ENCODE measurements around the gene MRPS26. TPM values are rescaled to one million over a fixed set of nuclear protein-coding genes. Genes with fewer than 3 reads are reported as not detected.
"Not testable (repeated sequence)": the region's sequence is repeated elsewhere in the genome, so short reads cannot be mapped to it uniquely, and the experiment has no call there.

Gene MRPS26
- total RNA-seq, 2 donors from 2014 or later: 100 to 155 TPM

GRCh38 chr20:3071610-3072529 lies 26.0 kb downstream of the MRPS26 start, which contains the start of gene OXT:
OXT (plus strand) TSS chr20:3071620; CDS start chr20:3071656, 36 bp downstream.
- no peaks in the 10 kb centered on the region for H3K9me3 Mint-ChIP-seq
- no peaks in the 10 kb centered on the region for H3K27me3 Mint-ChIP-seq (ENCODE audit: low read depth)
- H3K27ac Mint-ChIP-seq: peak within 1 kb of the TSS; percentile 77
- peaks cover 30% of the 10 kb centered on the region for H3K4me1 Mint-ChIP-seq (ENCODE audit: low read depth)
- peak within 1 kb of the TSS; percentile 82 to 83 for H3K4me3 Mint-ChIP-seq
- H3K36me3 Mint-ChIP-seq (ENCODE audit: insufficient read depth in 2 of 2): peaks cover 0 to 2% of the 10 kb centered on the region in 2 donors
- ATAC-seq (replicated peaks in 1 of 2) (peak; percentile 77 to 87), DNase-seq (peak; percentile 69 to 74)

- peaks cover 3% of the 10 kb centered on the region for H3K27me3 Mint-ChIP-seq (ENCODE audit: low read depth)
- H3K27ac Mint-ChIP-seq: no peak overlapping the region
These were observed 26.8 kb downstream of the MRPS26 start for GRCh38 chr20:3072530-3073250.

DNA sequence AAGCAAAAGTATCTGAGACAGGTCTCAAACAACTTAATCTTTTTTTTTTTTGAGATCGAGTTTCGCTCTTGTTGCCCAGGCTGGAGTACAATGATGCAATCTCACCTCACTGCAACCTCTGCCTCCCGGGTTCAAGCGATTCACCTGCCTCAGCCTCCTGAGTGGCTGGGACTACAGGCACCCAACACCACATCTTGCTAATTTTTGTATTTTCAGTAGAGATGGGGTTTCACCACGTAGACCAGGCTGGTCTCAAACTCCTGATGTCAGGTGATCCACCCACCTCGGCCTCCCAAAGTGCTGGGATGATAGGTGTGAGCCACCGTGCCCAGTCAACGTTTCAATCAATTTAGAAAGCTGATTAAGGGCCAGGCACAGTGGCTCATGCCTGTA lies 27.4 kb downstream of the MRPS26 start:
- not testable (repeated sequence) for H3K27me3 Mint-ChIP-seq (ENCODE audit: low read depth); H3K36me3 Mint-ChIP-seq (ENCODE audit: insufficient read depth in 2 of 2); H3K27ac Mint-ChIP-seq; H3K9me3 Mint-ChIP-seq
- Mint-ChIP-seq H3K4me3 (peak overlapping the region; percentile 82 to 83), H3K4me1 (ENCODE audit: low read depth) (peaks cover 41% of the 10 kb centered on the region)
- DNase-seq (peak; percentile 24 to 40), ATAC-seq (replicated peaks in 1 of 2) (peak; percentile 11 to 34)

More at GRCh38 chr20:3072530-3073250, 26.8 kb downstream of the MRPS26 start:
- ATAC-seq (replicated peaks in 1 of 2) (no peak), DNase-seq (no peak)
- Mint-ChIP-seq H3K9me3 (no peaks in the 10 kb centered on the region), H3K36me3 (ENCODE audit: insufficient read depth in 2 of 2) (peaks cover 0 to 2% of the 10 kb centered on the region in 2 donors), H3K4me1 (ENCODE audit: low read depth) (peaks cover 38% of the 10 kb centered on the region), H3K4me3 (peak overlapping the region; percentile 82 to 83)

DNA sequence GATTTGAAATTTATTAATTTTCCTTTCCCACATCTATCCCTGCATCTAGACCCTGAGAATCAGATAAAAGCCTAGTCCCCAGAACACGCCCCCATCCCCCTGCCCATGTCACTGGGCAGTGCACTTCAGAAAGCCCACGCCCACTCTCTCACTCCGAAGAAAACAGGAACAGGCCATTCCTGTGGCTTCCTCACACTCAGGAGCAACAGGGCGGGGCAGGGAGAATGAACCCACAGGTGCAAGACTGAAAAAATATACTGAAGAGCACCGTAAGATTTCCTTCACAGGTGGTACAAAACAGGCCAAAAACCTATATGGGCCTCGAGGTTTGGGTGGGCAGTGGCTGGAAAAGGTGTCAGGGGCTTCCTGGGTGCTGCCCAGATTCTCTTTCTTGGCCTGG lies 29.0 kb downstream of the MRPS26 start:
- no peak for ATAC-seq (replicated peaks in 1 of 2)
- H3K4me1 Mint-ChIP-seq (ENCODE audit: low read depth): peaks cover 41% of the 10 kb centered on the region
- peaks cover 0 to 2% of the 10 kb centered on the region in 2 donors for H3K36me3 Mint-ChIP-seq (ENCODE audit: insufficient read depth in 2 of 2)
- no peak for DNase-seq
- no peaks in the 10 kb centered on the region for H3K9me3 Mint-ChIP-seq
- H3K27me3 Mint-ChIP-seq (ENCODE audit: low read depth): peaks cover 8% of the 10 kb centered on the region
- H3K27ac Mint-ChIP-seq: no peak overlapping the region
- no peak overlapping the region for H3K4me3 Mint-ChIP-seq

DNA sequence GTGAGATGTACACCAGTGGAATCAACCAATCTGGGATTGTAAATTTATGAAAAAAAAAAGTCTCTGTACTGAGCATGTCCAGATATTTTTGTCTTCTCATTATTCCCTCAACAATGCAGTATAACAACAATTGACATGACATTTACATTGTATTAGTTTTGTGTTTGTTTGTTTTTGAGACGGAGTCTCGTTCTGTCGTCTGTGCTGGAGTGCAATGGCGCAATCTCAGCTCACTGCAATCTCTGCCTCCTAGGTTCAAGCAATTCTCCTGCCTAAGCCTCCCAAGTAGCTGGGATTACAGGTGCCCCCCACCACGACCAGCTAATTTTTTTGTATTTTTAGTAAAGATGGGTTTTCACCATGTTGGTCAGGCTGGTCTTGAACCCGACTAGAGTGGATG lies 29.5 kb downstream of the MRPS26 start:
- Mint-ChIP-seq H3K27me3 (ENCODE audit: low read depth) (peaks cover 13% of the 10 kb centered on the region), H3K4me1 (ENCODE audit: low read depth) (peaks cover 41% of the 10 kb centered on the region)
- H3K36me3 Mint-ChIP-seq (ENCODE audit: insufficient read depth in 2 of 2); H3K4me3 Mint-ChIP-seq; H3K27ac Mint-ChIP-seq; H3K9me3 Mint-ChIP-seq; ATAC-seq (replicated peaks in 1 of 2); DNase-seq: not testable (repeated sequence)

GRCh38 chr20:3077618-3078134 lies 31.8 kb downstream of the MRPS26 start:
- Mint-ChIP-seq H3K9me3 (no peaks in the 10 kb centered on the region), H3K36me3 (ENCODE audit: insufficient read depth in 2 of 2) (no peaks in the 10 kb centered on the region), H3K4me3 (peak overlapping the region; percentile 32 to 39), H3K27me3 (ENCODE audit: low read depth) (peaks cover 34% of the 10 kb centered on the region), H3K27ac (no peak overlapping the region), H3K4me1 (ENCODE audit: low read depth) (peaks cover 33% of the 10 kb centered on the region)
- DNase-seq (no peak), ATAC-seq (replicated peaks in 1 of 2) (peak; percentile 49 to 64)

DNA sequence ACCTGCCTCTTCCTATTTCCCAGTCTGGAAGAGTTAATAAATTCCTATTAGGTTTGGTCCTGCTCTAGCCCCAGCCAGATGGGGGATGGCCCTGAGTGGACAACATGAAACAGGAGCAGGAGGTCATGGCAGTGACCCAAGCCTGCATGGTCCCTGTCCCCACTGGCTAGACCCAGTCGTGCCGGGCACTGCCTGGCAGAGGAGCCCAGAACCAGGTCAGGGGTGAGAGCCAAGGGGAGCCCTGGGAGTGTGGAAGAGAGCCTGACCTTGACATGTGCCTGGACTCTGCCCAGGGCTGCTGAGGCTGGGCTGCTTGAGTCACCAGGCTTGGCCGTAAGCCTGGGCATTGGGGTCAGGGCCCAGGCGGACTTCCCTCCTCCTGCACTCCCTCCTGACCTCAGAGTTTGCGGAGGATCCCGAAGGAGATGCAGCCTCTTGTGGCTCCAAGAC lies 35.1 kb downstream of the MRPS26 start:
- Mint-ChIP-seq H3K4me3 (no peak overlapping the region), H3K27ac (no peak overlapping the region), H3K36me3 (ENCODE audit: insufficient read depth in 2 of 2) (no peaks in the 10 kb centered on the region), H3K9me3 (no peaks in the 10 kb centered on the region), H3K27me3 (ENCODE audit: low read depth) (peaks cover 48% of the 10 kb centered on the region), H3K4me1 (ENCODE audit: low read depth) (peaks cover 25% of the 10 kb centered on the region)
- DNase-seq (no peak), ATAC-seq (replicated peaks in 1 of 2) (no peak)

DNA sequence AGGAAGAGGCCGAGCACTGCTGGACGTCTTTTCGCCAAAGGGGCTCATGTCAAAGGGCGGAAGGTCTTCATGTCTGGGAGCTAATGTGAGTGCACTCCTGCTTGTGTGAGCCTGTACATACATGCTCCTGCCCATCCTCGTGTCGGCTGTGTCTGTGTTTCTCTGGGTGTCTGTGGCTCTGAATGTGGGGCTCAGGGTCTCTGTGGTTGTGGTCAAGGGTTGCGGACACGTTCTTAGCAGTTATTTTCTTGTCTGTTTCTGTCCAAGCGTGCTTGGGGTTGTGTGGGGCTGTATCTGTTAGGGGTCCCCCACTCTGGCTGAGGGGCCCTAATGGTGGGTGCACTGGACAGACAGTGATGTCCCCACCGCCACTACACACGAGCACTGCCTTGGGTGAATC lies 35.8 kb downstream of the MRPS26 start:
- Mint-ChIP-seq H3K36me3 (ENCODE audit: insufficient read depth in 2 of 2) (no peaks in the 10 kb centered on the region), H3K4me1 (ENCODE audit: low read depth) (peaks cover 24% of the 10 kb centered on the region), H3K27me3 (ENCODE audit: low read depth) (peaks cover 48% of the 10 kb centered on the region), H3K4me3 (peak overlapping the region; percentile 6 to 78), H3K9me3 (no peaks in the 10 kb centered on the region), H3K27ac (no peak overlapping the region)
- no peak for ATAC-seq (replicated peaks in 1 of 2)
- DNase-seq: no peak

DNA sequence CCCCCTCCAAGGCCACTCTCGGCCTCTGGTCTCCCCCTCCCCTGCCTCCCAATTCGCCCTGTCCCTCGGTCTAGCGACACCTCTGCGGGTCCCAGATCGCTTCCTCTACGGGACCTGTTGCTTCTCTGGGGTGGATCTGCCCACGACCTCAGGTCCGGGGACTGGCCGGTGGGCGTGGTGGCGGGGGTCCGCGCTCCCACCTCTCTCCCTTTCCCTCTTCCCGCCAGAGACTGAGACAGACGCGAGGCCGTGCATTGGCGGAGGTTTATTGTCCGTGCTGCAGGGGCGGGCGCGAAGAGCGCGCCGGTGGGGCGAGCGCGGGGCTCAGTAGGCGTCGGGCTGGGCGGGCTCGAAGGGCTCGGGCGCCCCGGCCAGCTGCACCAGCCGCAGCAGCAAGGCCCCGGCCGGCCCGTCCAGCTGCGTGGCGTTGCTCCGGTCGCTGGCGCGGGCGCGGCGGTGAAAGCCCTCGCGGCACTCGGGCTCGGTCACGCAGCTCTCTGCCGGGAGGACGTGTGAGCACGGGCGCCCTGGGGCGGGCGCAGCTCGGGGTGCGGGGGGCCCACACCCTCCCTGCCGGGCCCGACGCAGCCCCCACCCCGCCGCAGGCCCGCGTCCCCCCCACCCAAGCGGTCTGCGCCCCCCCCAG lies 36.6 kb downstream of the MRPS26 start:
- Mint-ChIP-seq H3K4me3 (peak overlapping the region; percentile 6 to 78), H3K27me3 (ENCODE audit: low read depth) (peaks cover 47% of the 10 kb centered on the region), H3K9me3 (no peaks in the 10 kb centered on the region), H3K36me3 (ENCODE audit: insufficient read depth in 2 of 2) (no peaks in the 10 kb centered on the region), H3K4me1 (ENCODE audit: low read depth) (peaks cover 16% of the 10 kb centered on the region), H3K27ac (no peak overlapping the region)
- ATAC-seq (replicated peaks in 1 of 2) (peak; percentile 48 to 58), DNase-seq (no peak)

- DNase-seq: no peak
- peaks cover 41% of the 10 kb centered on the region for H3K27me3 Mint-ChIP-seq (ENCODE audit: low read depth)
- no peaks in the 10 kb centered on the region for H3K9me3 Mint-ChIP-seq
- H3K36me3 Mint-ChIP-seq (ENCODE audit: insufficient read depth in 2 of 2): no peaks in the 10 kb centered on the region
- peak; percentile 48 to 52 for ATAC-seq (replicated peaks in 1 of 2)
- H3K4me1 Mint-ChIP-seq (ENCODE audit: low read depth): peaks cover 11% of the 10 kb centered on the region
- no peak overlapping the region for H3K27ac Mint-ChIP-seq
- H3K4me3 Mint-ChIP-seq: peak overlapping the region; percentile 59 to 79
These were observed 37.4 kb downstream of the MRPS26 start for GRCh38 chr20:3082955-3083952.

GRCh38 chr20:3084283-3084985 lies 38.6 kb downstream of the MRPS26 start, which contains the start of gene AVP:
AVP (minus strand) TSS chr20:3084724; CDS start chr20:3084674, 50 bp downstream.
- DNase-seq (no peak), ATAC-seq (replicated peaks in 1 of 2) (no peak)
- no peaks in the 10 kb centered on the region for H3K36me3 Mint-ChIP-seq (ENCODE audit: insufficient read depth in 2 of 2)
- H3K4me1 Mint-ChIP-seq (ENCODE audit: low read depth): peaks cover 11% of the 10 kb centered on the region
- H3K27me3 Mint-ChIP-seq (ENCODE audit: low read depth): peaks cover 41% of the 10 kb centered on the region
- no peak within 1 kb of the TSS for H3K27ac Mint-ChIP-seq
- no peaks in the 10 kb centered on the region for H3K9me3 Mint-ChIP-seq
- H3K4me3 Mint-ChIP-seq: peak within 1 kb of the TSS; percentile 59 to 79

Measured in activated T-cell treated with anti-CD3 and anti-CD28 coated beads, Interleukin-2, amount 50 U/mL, for 72 hours (primary cell).